ENCODE results near the gene CILP. TPM values are rescaled to one million over a fixed set of nuclear protein-coding genes. Genes with fewer than 3 reads are reported as not detected.

Gene CILP
- total RNA-seq, 2 donors from 2014 or later, result 0.82 to 27.8 TPM

DNA sequence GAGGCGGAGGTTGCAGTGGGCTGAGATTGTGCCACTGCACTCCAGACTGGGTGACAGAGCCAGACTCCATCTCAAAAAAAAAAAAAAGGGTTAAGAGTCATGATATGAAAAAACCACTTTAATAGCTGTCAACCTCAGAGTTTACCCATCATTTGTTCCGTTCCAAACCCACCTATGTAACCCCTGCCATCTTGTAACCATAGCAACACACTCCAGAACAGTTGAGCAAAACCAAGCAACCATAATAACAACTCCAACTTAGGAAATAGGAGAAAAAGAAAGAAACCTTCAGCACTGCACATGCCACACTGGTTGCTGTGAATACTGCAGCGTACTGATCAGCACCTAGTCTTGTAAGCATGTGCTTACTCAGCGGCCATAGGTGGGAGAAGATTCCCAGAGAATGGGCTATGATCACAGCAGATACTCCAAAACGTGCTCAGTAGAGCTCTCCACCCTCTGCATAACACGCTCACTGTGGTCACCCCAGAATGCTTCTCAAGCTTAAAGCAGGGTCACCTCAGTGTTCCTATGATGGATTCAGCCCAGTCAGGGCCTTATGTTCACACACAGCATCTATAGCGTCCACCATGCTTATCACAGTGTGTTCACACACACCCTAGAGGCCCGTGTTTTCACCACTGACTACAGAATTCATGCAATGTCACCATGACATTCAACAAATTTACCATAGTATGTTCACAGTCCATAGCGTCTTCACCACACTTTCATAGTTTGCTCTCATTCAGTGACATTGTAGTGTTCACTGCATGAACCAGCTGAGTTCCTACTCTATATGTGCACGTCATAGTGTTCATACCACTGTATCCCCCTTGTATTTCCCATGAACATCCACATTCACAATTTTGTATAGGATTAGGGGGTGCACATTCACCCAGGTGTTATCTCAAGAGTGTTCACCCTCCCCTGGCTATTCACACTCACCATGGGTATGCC, 6.5 kb upstream of the CILP start:
- H3K4me3 ChIP-seq, result no peak overlapping the region
- no peaks in the 10 kb centered on the region for H3K36me3 ChIP-seq
- intact Hi-C loops (cut with DNase I), result no loop called here
- H3K9me3 ChIP-seq, result no peaks in the 10 kb centered on the region
- no peaks in the 10 kb centered on the region for H3K4me1 ChIP-seq (replicated peaks)
- 85% methylated on average over 10 of the region's 10 CpGs for WGBS
- TF ChIP-seq, protein P1, sequence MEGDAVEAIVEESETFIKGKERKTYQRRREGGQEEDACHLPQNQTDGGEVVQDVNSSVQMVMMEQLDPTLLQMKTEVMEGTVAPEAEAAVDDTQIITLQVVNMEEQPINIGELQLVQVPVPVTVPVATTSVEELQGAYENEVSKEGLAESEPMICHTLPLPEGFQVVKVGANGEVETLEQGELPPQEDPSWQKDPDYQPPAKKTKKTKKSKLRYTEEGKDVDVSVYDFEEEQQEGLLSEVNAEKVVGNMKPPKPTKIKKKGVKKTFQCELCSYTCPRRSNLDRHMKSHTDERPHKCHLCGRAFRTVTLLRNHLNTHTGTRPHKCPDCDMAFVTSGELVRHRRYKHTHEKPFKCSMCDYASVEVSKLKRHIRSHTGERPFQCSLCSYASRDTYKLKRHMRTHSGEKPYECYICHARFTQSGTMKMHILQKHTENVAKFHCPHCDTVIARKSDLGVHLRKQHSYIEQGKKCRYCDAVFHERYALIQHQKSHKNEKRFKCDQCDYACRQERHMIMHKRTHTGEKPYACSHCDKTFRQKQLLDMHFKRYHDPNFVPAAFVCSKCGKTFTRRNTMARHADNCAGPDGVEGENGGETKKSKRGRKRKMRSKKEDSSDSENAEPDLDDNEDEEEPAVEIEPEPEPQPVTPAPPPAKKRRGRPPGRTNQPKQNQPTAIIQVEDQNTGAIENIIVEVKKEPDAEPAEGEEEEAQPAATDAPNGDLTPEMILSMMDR (IDR thresholded peaks at IDR 0.05), result no peak
- TF ChIP-seq POLR2A (IDR thresholded peaks at IDR 0.05) (no peak), POLR2AphosphoS5 (IDR thresholded peaks at IDR 0.05) (no peak)
- no peak for DNase-seq (ENCODE audit: low spot score)
- no peak overlapping the region for H3K27ac ChIP-seq
- H3K27me3 ChIP-seq (replicated peaks; ENCODE audit: insufficient read depth), result no peaks in the 10 kb centered on the region

GRCh38 chr15:65215496-65215895, 4.2 kb upstream of the CILP start:
- DNase-seq (ENCODE audit: low spot score), result no peak
- Histone ChIP-seq H3K36me3 (no peaks in the 10 kb centered on the region), H3K9me3 (no peaks in the 10 kb centered on the region), H3K27me3 (replicated peaks; ENCODE audit: insufficient read depth) (no peaks in the 10 kb centered on the region), H3K4me1 (replicated peaks) (no peaks in the 10 kb centered on the region), H3K4me3 (no peak overlapping the region), H3K27ac (no peak overlapping the region)
- intact Hi-C loops (cut with DNase I), result no loop called here
- TF ChIP-seq, protein P1 (IDR thresholded peaks at IDR 0.05), result no peak
- TF ChIP-seq POLR2A (IDR thresholded peaks at IDR 0.05), result no peak

DNA sequence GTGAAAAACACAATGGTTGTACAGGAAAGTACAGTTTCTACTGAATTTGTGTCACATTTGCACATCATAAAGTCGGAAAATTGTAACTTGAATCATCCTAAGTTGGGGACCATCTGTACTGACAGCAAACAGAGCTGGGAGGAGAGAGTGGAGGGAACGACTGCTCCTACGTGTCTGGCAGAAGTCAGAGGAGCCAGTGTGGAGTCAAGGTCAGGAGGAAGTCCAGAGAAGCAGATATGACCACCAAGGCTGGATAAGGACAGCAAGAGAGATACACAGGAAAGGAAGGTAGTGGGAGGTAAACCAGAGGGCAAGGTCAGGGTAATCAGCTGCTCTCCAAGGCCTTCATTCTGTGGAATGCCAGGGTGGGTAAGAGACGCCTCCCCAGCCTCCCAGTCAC, 2.7 kb upstream of the CILP start:
- Histone ChIP-seq H3K4me1 (replicated peaks) (no peaks in the 10 kb centered on the region), H3K36me3 (no peaks in the 10 kb centered on the region), H3K27ac (no peak overlapping the region), H3K27me3 (replicated peaks; ENCODE audit: insufficient read depth) (no peaks in the 10 kb centered on the region), H3K4me3 (no peak overlapping the region), H3K9me3 (no peaks in the 10 kb centered on the region)
- intact Hi-C loops (cut with DNase I), result no loop called here
- TF ChIP-seq POLR2AphosphoS5 (IDR thresholded peaks at IDR 0.05) (no peak), POLR2A (IDR thresholded peaks at IDR 0.05) (no peak)
- TF ChIP-seq, protein P1 (IDR thresholded peaks at IDR 0.05), result no peak
- DNase-seq (ENCODE audit: low spot score), result no peak
- 81% methylated on average over 4 of the region's 4 CpGs for WGBS

DNA sequence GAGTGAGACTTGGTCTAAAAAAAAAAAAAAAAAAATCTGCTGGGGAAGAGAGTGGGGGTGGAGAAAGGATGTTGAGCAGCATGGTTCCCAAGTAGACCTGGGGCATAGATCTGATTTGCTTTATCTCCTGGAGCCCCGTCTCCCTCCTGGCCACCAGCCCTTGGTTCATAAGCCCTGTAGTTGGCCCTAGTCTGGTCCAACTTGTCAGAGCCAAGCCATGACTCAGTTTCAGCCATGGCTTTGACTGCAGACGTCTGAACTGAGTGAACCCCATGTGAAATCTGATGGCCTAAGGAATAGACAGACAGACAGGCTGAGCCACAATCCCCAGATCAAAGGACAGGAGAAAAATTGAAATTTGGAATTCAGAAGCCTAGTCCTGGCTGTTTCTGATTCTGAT, 2.0 kb upstream of the CILP start:
- Histone ChIP-seq H3K4me3 (no peak overlapping the region), H3K27me3 (replicated peaks; ENCODE audit: insufficient read depth) (no peaks in the 10 kb centered on the region), H3K36me3 (no peaks in the 10 kb centered on the region), H3K27ac (no peak overlapping the region), H3K9me3 (no peaks in the 10 kb centered on the region), H3K4me1 (replicated peaks) (no peaks in the 10 kb centered on the region)
- DNase-seq (ENCODE audit: low spot score), result no peak
- TF ChIP-seq POLR2A (IDR thresholded peaks at IDR 0.05) (no peak), POLR2AphosphoS5 (IDR thresholded peaks at IDR 0.05) (no peak)
- TF ChIP-seq, protein P1 (IDR thresholded peaks at IDR 0.05), result no peak
- WGBS, result 82% methylated on average over 2 of the region's 2 CpGs
- intact Hi-C loops (cut with DNase I), result no loop called here

DNA sequence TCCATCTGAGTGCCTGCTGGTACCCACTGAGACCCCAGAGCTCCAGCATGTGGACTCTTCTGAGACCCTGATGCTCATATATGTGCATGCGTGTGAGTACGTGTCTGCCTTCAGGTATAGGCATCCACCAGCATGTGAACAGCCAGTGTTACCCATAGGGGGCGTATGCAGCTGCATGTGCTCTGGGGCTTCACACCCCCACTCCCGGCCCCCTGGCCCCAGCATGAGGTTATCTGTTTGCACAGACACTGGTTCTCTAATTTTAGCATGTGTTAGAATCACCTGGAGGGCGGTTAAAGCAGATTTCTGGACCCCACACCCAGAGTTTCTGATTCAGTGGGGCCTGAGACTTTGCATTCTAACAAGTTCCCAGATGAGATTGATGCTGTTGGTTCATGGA, 824 bp upstream of the CILP start:
- no peak for DNase-seq (ENCODE audit: low spot score)
- no peaks in the 10 kb centered on the region for H3K36me3 ChIP-seq
- TF ChIP-seq POLR2A (IDR thresholded peaks at IDR 0.05), result no peak
- TF ChIP-seq, protein P1 (IDR thresholded peaks at IDR 0.05), result no peak
- no peak for TF ChIP-seq POLR2AphosphoS5 (IDR thresholded peaks at IDR 0.05)
- intact Hi-C loops (cut with DNase I), result no loop called here
- 79% methylated on average over 5 of the region's 5 CpGs for WGBS
- H3K27ac ChIP-seq, result no peak overlapping the region
- H3K4me1 ChIP-seq (replicated peaks), result no peaks in the 10 kb centered on the region
- H3K9me3 ChIP-seq, result no peaks in the 10 kb centered on the region
- H3K4me3 ChIP-seq, result no peak overlapping the region
- no peaks in the 10 kb centered on the region for H3K27me3 ChIP-seq (replicated peaks; ENCODE audit: insufficient read depth)

Data from prostate gland (tissue), 2 donors.